HG03175 (cell line): ENCODE measurements around the gene ASH1L.
"Not testable (repeated sequence)": the region's sequence is repeated elsewhere in the genome, so short reads cannot be mapped to it uniquely, and the experiment has no call there.

Experiments
- ATAC-seq: cut with Tn5 transposase; IDR thresholded peaks from one replicate; pipeline ENCODE4 v1.9.1; 2021; ENCODE audit warnings: mild to moderate bottlenecking, moderate library complexity; ENCODE audit not compliant: unreplicated experiment

Gene ASH1L

GRCh38 chr1:155561779-155562580, 623 bp downstream of the ASH1L start:
- peak; percentile 22 for ATAC-seq

- ATAC-seq = no peak
These were observed 6.7 kb downstream of the ASH1L start for GRCh38 chr1:155555915-155556314.

DNA sequence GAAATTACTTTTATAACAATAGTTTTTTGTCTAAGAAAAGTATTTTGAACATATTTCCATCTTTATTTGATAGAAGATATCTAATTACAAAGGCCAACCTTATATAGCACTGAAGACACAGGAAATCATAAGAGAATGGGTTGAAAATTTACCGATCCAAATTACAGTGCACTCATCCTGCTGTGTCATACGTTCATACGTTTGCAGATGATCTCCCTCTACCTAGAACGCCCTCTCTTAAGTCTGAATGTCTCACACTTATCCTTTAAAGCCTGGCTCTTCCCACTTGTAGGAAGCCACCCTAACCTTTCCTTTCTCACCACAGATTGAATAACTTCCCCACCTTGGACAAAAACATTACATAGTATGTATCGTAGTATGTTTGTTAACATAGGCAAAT, 9.3 kb downstream of the ASH1L start:
- ATAC-seq = no peak

GRCh38 chr1:155548706-155549105, 13.9 kb downstream of the ASH1L start:
- ATAC-seq = no peak

DNA sequence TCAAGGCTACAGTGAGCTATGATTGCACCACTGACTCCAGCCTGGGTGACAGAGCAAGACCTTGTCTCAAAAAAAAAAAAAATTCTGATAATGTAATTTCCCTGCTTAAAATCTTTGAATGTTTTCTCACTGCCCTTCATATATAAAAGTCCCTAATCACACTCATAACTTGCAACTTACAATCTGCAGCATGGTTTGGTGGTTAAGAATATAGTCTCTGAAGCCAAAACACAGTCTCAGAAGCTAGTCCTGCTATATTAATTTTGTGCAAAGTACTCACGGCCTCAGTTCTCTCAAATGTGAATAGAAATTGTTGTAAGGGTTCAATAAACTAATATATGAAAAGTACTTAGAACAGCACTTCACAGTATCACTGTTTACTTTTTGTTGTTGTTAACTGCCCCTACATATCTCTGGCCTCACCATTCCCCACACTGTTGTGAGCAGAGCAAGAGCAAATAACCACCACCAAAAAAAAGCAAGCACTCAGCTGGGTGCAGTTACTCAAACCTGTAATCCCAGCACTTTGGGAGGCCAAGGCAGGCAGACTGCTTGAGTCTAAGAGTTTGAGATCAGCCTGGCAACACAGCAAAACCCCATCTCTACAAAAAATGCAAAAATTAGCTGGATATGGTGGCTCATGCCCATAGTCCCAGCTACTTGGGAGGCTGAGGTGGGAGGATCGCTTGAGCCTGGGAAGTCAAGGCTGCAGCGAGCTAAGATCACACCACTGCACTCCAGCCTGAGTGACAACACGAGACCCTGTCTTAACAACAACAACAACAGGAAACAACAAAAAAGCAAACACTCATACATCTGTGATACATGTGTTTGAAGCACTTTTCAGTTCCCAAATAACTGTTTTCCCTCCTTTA, 22.4 kb downstream of the ASH1L start:
- ATAC-seq = no peak

GRCh38 chr1:155537193-155537592, 25.4 kb downstream of the ASH1L start:
- ATAC-seq = no peak

- ATAC-seq = no peak
These were observed 31.0 kb downstream of the ASH1L start for GRCh38 chr1:155531624-155532023.

GRCh38 chr1:155529929-155530328, 32.7 kb downstream of the ASH1L start:
- no peak for ATAC-seq

DNA sequence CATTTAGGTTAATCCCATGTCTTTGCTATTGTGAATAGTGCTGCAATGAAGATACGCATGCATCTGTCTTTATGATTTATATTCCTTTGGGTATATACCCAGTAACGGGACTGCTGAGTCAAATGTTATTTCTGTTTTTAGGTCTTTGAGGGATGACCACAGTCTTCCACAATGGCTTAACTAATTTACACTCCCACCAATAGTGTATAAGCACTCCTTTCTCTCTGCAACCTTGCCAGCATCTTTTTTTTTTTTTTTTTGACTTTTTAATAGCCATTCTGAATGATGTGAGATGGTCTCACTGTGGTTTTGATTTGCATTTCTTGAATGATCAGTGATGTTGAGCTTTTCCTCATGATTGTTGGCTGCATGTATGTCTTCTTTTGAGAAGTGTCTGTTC, 33.5 kb downstream of the ASH1L start:
- ATAC-seq = no peak

DNA sequence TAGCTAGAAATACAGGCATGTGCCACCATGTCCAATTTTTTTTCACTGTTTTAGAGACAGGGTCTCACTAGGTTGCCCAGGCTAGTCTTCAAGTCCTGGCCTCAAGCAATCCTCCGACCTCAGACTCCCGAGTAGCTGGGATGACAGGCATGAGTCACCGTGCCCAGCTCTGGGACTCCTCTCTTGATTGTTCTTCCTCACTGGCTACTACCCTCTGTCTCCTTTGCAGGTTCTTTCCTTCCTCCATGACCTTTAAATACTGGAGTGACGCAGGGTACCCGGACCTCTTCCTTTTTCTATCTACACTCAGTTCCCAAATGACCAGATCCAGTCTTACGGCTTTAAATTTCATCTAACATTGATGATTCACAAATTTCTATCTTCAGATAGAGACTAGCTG, 34.9 kb downstream of the ASH1L start:
- no peak for ATAC-seq

DNA sequence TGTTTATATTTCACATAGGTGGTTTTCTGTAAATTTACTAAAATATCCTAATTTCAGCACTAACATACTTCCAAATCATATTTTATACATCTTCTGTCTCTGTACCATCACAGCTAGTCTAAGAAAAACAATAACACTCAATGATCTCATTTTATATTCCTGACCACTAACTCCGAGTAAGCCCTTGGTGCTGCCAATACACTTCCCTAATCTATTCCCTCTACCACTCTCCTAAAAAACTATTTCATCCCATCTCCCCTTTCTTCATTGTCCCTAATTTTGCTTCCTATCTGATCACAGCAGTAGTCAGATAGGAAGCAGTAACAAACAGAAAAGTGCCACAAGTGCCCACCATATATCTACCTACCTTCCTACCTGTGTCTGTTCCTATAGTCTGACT, 36.2 kb downstream of the ASH1L start:
- ATAC-seq = no peak

GRCh38 chr1:155522069-155522468, 40.5 kb downstream of the ASH1L start:
- ATAC-seq = no peak

- no peak for ATAC-seq
These were observed 44.1 kb downstream of the ASH1L start for GRCh38 chr1:155518484-155518883.

DNA sequence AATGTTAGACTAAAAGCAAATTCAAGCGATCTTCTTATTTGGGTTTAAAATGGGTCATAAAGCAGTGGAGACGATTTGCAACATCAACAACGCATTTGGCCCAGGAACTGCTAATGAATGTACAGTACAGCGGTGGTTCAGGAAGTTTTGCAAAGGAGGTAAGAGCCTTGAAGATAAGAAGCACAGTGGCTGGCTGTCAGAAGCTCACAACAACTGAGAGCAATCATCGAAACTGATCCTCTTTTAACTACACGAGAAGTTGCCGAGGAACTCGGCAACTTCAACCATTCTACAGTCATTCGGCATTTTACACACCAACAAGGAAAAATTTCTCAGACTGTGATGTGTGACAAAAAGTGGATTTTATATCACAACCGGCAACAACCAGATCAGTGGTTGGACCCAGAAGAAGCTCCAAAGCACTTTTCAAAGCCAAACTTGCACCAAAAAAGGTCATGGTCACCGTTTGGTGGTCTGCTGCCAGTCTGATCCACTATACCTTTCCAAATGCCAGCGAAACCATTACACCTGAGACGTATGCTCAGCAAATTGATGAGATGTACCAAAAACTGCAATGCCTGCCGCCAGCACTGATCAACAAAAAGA, 47.9 kb downstream of the ASH1L start:
- no peak for ATAC-seq

- ATAC-seq = no peak
These were observed 49.2 kb downstream of the ASH1L start for GRCh38 chr1:155513300-155513916.

- ATAC-seq = not testable (repeated sequence)
These were observed 51.2 kb downstream of the ASH1L start for GRCh38 chr1:155511385-155511784.

- no peak for ATAC-seq
These were observed 53.5 kb downstream of the ASH1L start for GRCh38 chr1:155509064-155509463.

GRCh38 chr1:155507945-155508344, 54.7 kb downstream of the ASH1L start:
- ATAC-seq = no peak

DNA sequence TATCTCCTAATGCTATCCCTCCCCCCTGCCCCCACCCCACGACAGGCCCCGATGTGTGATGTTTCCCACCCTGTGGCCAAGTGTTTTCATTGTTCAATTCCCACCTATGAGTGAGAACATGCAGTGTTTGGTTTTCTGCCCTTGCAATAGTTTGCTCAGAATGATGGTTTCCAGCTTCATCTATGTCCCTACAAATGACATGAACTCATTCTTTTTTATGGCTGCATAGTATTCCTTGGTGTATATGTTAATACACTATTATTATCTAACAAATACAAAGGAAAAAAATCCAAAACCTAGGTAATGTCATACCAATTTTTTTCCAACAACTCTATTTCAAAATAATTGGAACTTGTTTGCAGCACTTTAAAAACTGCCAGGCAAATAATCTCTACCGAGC, 56.6 kb downstream of the ASH1L start:
- ATAC-seq = not testable (repeated sequence)

- no peak for ATAC-seq
These were observed 58.4 kb downstream of the ASH1L start for GRCh38 chr1:155504207-155504606.

DNA sequence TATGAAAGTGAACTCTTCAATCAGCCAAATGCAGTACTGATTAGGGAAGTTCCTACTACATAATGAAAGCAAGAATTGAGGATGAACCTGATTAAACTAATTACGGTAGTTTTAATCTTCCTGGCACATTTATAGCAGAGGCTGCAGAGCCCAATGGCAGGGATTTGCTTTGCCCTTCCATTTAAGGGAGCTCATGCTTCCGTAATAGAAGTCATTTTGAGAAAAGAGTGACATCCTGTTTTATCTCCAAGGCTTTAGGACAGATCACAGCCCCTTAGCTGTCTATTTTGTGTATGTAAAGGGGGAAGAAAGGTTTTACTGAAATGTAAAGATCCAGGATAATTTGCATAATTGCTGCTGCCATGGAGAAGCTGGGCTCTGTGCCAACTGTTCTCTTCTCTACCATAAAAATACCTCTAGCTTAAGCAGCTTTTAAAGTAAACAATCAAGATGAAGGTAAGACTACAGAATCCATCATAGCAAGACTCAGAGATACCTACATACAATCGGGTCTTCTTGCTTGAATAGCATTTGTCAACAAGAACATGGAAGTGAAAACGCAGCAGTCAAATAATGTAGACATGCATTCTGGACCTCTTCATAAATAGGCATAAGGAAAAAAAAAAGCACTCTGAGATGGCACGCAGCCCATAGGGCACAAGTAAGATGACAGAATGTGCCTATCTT, 62.5 kb downstream of the ASH1L start:
- ATAC-seq = peak; percentile 73
